Smooth muscle cell (in vitro differentiated cells): ENCODE data around the gene SPOCK1. TPM values are rescaled to one million over a fixed set of nuclear protein-coding genes. Genes with fewer than 3 reads are reported as not detected.
A peak's percentile ranks its signal among the peaks of the same experiment; 100 is the strongest.

Experiments
- DNase-seq: peaks from one replicate; lab custom pipeline; 2025; ENCODE audit not compliant: unreplicated experiment; lab: John Stamatoyannopoulos, UW
- H2AFZ ChIP-seq: fragments of 200-600 bp; sonication (generic); 2 replicates; pipeline ENCODE4 v1.6.0; 2016; ENCODE audit warnings: antibody characterized with exemption, low read depth, mild to moderate bottlenecking
- H3F3A ChIP-seq: fragments of 200-600 bp; sonication (generic); 2 replicates; pipeline ENCODE4 v1.6.0; 2017; ENCODE audit warnings: antibody characterized with exemption, low read depth
- H3K27ac ChIP-seq: fragments of 200-600 bp; sonication (generic); 2 replicates; pipeline ENCODE4 v1.5.1; 2016; ENCODE audit warnings: low read depth, mild to moderate bottlenecking
- H3K27me3 ChIP-seq: fragments of 200-600 bp; sonication (generic); 2 replicates; pipeline ENCODE4 v1.6.1; 2016; ENCODE audit warnings: low read depth, mild to moderate bottlenecking
- H3K36me3 ChIP-seq: fragments of 200-600 bp; sonication (generic); 2 replicates; pipeline ENCODE4 v1.5.1; 2016; ENCODE audit warnings: low read depth
- H3K4me1 ChIP-seq: fragments of 200-600 bp; sonication (generic); 2 replicates; pipeline ENCODE4 v1.5.1; 2016; ENCODE audit warnings: low read depth
- H3K4me2 ChIP-seq: fragments of 200-600 bp; sonication (generic); 2 replicates; pipeline ENCODE4 v1.6.0; 2016; ENCODE audit warnings: mild to moderate bottlenecking
- H3K4me3 ChIP-seq: fragments of 200-600 bp; sonication (generic); 2 replicates; pipeline ENCODE4 v1.5.1; 2016; ENCODE audit warnings: mild to moderate bottlenecking
- H3K79me2 ChIP-seq: fragments of 200-600 bp; sonication (generic); 2 replicates; pipeline ENCODE4 v1.6.0; 2016; ENCODE audit warnings: low read depth, mild to moderate bottlenecking
- H3K9ac ChIP-seq: fragments of 200-600 bp; sonication (generic); 2 replicates; pipeline ENCODE4 v1.6.0; 2016; ENCODE audit warnings: low read depth
- H3K9me3 ChIP-seq: fragments of 200-600 bp; sonication (generic); replicated peaks from 2 replicates; pipeline ENCODE4 v1.5.1; 2016; ENCODE audit warnings: low read depth
- H4K20me1 ChIP-seq: fragments of 200-600 bp; sonication (generic); 2 replicates; pipeline ENCODE4 v1.6.0; 2016; ENCODE audit warnings: low read depth
- CTCF ChIP-seq: fragments of 200-600 bp; sonication (generic); IDR thresholded peaks from 2 replicates; pipeline ENCODE4 v1.5.1; 2017; ENCODE audit warnings: borderline replicate concordance, mild to moderate bottlenecking, antibody characterized with exemption; ENCODE audit not compliant: insufficient read depth, poor library complexity, severe bottlenecking
- WGBS: methylation state at CpG from one replicate; pipeline ENCODE4 v1.1.7; 2016; ENCODE audit warnings: low lambda C conversion rate; 5-methylcytosine and 5-hydroxymethylcytosine counted together
- polyA plus RNA-seq: library from polyadenylated mRNA; unstranded; fragments of >200 nt; fragmentation: Nextera tagmentation; extraction: Ambion mirVana; gene quantifications from 2 replicates; pipeline ENCODE4 v1.2.1, GENCODE V29; 2016
- total RNA-seq: library from RNA; depleted of rRNA; stranded (reverse); fragments of >200 nt; gene quantifications from 2 replicates; pipeline ENCODE4 v1.2.3, GENCODE V29; 2014

SPOCK1 gene
- total and polyA plus RNA-seq, 2 experiments from 2014 or later, result 56.2 to 80.0 TPM

- H4K20me1 ChIP-seq, result no peaks in the 10 kb centered on the region
- DNase-seq, result no peak
These were observed 278.6 kb downstream of the SPOCK1 start for GRCh38 chr5:137220523-137220927.

GRCh38 chr5:137218896-137219295 lies 280.2 kb downstream of the SPOCK1 start:
- TF ChIP-seq CTCF, result no peak
- no peak overlapping the region for H2AFZ ChIP-seq
- no peak overlapping the region for H3K4me2 ChIP-seq
- no peaks in the 10 kb centered on the region for H3K27me3 ChIP-seq
- no peak overlapping the region for H3K27ac ChIP-seq
- no peaks in the 10 kb centered on the region for H4K20me1 ChIP-seq
- no peaks in the 10 kb centered on the region for H3K36me3 ChIP-seq
- H3K9ac ChIP-seq, result no peak overlapping the region
- no peaks in the 10 kb centered on the region for H3K4me1 ChIP-seq
- WGBS, result 85% methylated on average over 1 of the region's 1 CpG
- no peaks in the 10 kb centered on the region for H3F3A ChIP-seq
- DNase-seq, result no peak
- H3K4me3 ChIP-seq, result no peak overlapping the region
- no peaks in the 10 kb centered on the region for H3K9me3 ChIP-seq
- H3K79me2 ChIP-seq, result no peaks in the 10 kb centered on the region

More at GRCh38 chr5:137220523-137220927, 278.6 kb downstream of the SPOCK1 start:
- H3K4me3 ChIP-seq, result no peak overlapping the region
- H3K4me2 ChIP-seq, result no peak overlapping the region
- no peak overlapping the region for H3K27ac ChIP-seq
- H3K9me3 ChIP-seq, result no peaks in the 10 kb centered on the region
- no peaks in the 10 kb centered on the region for H3K36me3 ChIP-seq
- H3F3A ChIP-seq, result no peaks in the 10 kb centered on the region
- no peaks in the 10 kb centered on the region for H3K79me2 ChIP-seq
- no peaks in the 10 kb centered on the region for H3K4me1 ChIP-seq
- H3K9ac ChIP-seq, result no peak overlapping the region
- TF ChIP-seq CTCF, result peak; percentile 61
- WGBS, result 21% methylated on average over 3 of the region's 3 CpGs
- H2AFZ ChIP-seq, result no peak overlapping the region
- no peaks in the 10 kb centered on the region for H3K27me3 ChIP-seq

GRCh38 chr5:137218471-137218870 lies 280.7 kb downstream of the SPOCK1 start:
- Histone ChIP-seq H4K20me1 (no peaks in the 10 kb centered on the region), H3K27ac (no peak overlapping the region), H3K4me3 (no peak overlapping the region), H3K4me1 (no peaks in the 10 kb centered on the region), H3K27me3 (no peaks in the 10 kb centered on the region), H3K36me3 (no peaks in the 10 kb centered on the region), H3K79me2 (no peaks in the 10 kb centered on the region), H2AFZ (no peak overlapping the region), H3K9me3 (no peaks in the 10 kb centered on the region), H3F3A (no peaks in the 10 kb centered on the region), H3K4me2 (no peak overlapping the region), H3K9ac (no peak overlapping the region)
- TF ChIP-seq CTCF, result no peak
- 0% methylated on average over 1 of the region's 1 CpG for WGBS
- DNase-seq, result no peak

GRCh38 chr5:137217599-137218200 lies 281.4 kb downstream of the SPOCK1 start:
- WGBS, result 68% methylated on average over 6 of the region's 6 CpGs
- H3K27ac ChIP-seq, result no peak overlapping the region
- DNase-seq, result no peak

More at GRCh38 chr5:137217599-137218200, 281.4 kb downstream of the SPOCK1 start:
- no peaks in the 10 kb centered on the region for H3K4me1 ChIP-seq
- no peaks in the 10 kb centered on the region for H4K20me1 ChIP-seq
- H3K36me3 ChIP-seq, result no peaks in the 10 kb centered on the region
- TF ChIP-seq CTCF, result no peak
- no peaks in the 10 kb centered on the region for H3K9me3 ChIP-seq
- H3F3A ChIP-seq, result no peaks in the 10 kb centered on the region
- no peak overlapping the region for H3K9ac ChIP-seq
- no peak overlapping the region for H3K4me3 ChIP-seq
- H3K4me2 ChIP-seq, result no peak overlapping the region
- no peaks in the 10 kb centered on the region for H3K27me3 ChIP-seq
- H2AFZ ChIP-seq, result no peak overlapping the region
- no peaks in the 10 kb centered on the region for H3K79me2 ChIP-seq
